T-helper 17 cell (primary cell): Measurements from ENCODE around the gene RPL5. TPM values are rescaled to one million over a fixed set of nuclear protein-coding genes. Genes with fewer than 3 reads are reported as not detected.

Experiments
- ATAC-seq: fragments of 150-1000 bp; cut with Tn5 transposase; 2 replicates; pipeline ENCODE4 v1.10.0; 2021; ENCODE audit warnings: mild to moderate bottlenecking, moderate library complexity
- DNase-seq, 3 donors: peaks; one replicate each; pipeline versions ENCODE4 v3.0.0 to v3.0.0-alpha.2; 2020 to 2021
- H3K9me3 ChIP-seq: one replicate; pipeline ENCODE4 v1.7.0; 2013; ENCODE audit warnings: low read length, mild to moderate bottlenecking; ENCODE audit not compliant: control insufficient read depth, poor library complexity, severe bottlenecking
- H3K27ac Mint-ChIP-seq: one replicate; pipeline ENCODE4 v1.8.0; 2022; ENCODE audit warnings: mild to moderate bottlenecking, moderate library complexity, mixed read lengths
- H3K27me3 Mint-ChIP-seq: one replicate; pipeline ENCODE4 v1.8.0; 2022; ENCODE audit warnings: mixed read lengths
- H3K36me3 Mint-ChIP-seq: one replicate; pipeline ENCODE4 v1.8.0; 2022; ENCODE audit warnings: low read depth, mixed read lengths
- H3K4me1 Mint-ChIP-seq: one replicate; pipeline ENCODE4 v1.8.0; 2022; ENCODE audit warnings: mild to moderate bottlenecking, mixed read lengths
- H3K4me3 Mint-ChIP-seq: one replicate; pipeline ENCODE4 v1.8.0; 2022; ENCODE audit warnings: mild to moderate bottlenecking, moderate library complexity, mixed read lengths
- total RNA-seq, 4 donors: library from RNA in 2 of 4; stranded (reverse) in 2 of 4; gene quantifications; one replicate each; pipeline ENCODE4 v1.2.3 and lab custom pipeline; 2022 to 2026

Gene RPL5
- total RNA-seq, 2 donors from 2014 or later = 1,386 to 1,390 TPM

GRCh38 chr1:92803140-92803887, 28.5 kb upstream of the RPL5 start:
- H3K27ac Mint-ChIP-seq = no peak overlapping the region
- DNase-seq (no peak), ATAC-seq (no peak)
- H3K27me3 Mint-ChIP-seq = no peaks in the 10 kb centered on the region
- peaks cover 4% of the 10 kb centered on the region for H3K4me1 Mint-ChIP-seq
- no peaks in the 10 kb centered on the region for H3K9me3 ChIP-seq
- no peak overlapping the region for H3K4me3 Mint-ChIP-seq
- no peaks in the 10 kb centered on the region for H3K36me3 Mint-ChIP-seq

DNA sequence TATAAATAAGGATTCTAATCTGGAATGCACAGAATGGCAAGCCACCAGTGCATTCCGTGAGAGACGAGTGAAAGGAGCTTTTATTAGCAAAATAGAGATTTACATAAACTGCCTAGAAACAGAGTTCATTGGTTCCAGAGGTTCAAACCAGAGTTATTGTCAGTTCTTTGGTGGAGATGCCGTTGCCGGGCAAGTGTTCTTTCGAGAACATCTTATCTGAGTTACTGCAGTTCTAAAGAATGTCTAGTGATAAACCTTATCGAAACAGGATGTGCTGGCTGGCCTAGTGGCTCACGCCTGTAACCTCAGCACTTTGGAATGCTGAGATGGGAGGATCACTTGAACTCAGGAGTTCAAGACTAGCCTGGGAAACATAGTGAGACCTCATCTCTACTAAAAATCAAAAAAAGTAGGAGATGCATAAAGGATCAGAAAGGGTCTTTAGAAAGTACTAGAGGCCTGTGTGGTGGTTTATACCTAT, 27.1 kb upstream of the RPL5 start:
- no peak overlapping the region for H3K27ac Mint-ChIP-seq
- H3K27me3 Mint-ChIP-seq = no peaks in the 10 kb centered on the region
- ATAC-seq (peak; percentile 79), DNase-seq (no peak)
- H3K9me3 ChIP-seq = no peaks in the 10 kb centered on the region
- H3K36me3 Mint-ChIP-seq = no peaks in the 10 kb centered on the region
- H3K4me3 Mint-ChIP-seq = no peak overlapping the region
- H3K4me1 Mint-ChIP-seq = peaks cover 4% of the 10 kb centered on the region

GRCh38 chr1:92805216-92805615, 26.6 kb upstream of the RPL5 start:
- no peak overlapping the region for H3K27ac Mint-ChIP-seq
- no peak overlapping the region for H3K4me3 Mint-ChIP-seq
- peaks cover 1% of the 10 kb centered on the region for H3K27me3 Mint-ChIP-seq
- peaks cover 4% of the 10 kb centered on the region for H3K4me1 Mint-ChIP-seq
- DNase-seq (no peak), ATAC-seq (no peak)
- no peaks in the 10 kb centered on the region for H3K36me3 Mint-ChIP-seq
- H3K9me3 ChIP-seq = no peaks in the 10 kb centered on the region

- Mint-ChIP-seq H3K27me3 (peaks cover 23% of the 10 kb centered on the region), H3K4me3 (no peak overlapping the region), H3K4me1 (peaks cover 4% of the 10 kb centered on the region), H3K27ac (no peak overlapping the region), H3K36me3 (no peaks in the 10 kb centered on the region)
- ATAC-seq (no peak), DNase-seq (no peak)
- H3K9me3 ChIP-seq = no peaks in the 10 kb centered on the region
These were observed 23.5 kb upstream of the RPL5 start for GRCh38 chr1:92808381-92808780.

DNA sequence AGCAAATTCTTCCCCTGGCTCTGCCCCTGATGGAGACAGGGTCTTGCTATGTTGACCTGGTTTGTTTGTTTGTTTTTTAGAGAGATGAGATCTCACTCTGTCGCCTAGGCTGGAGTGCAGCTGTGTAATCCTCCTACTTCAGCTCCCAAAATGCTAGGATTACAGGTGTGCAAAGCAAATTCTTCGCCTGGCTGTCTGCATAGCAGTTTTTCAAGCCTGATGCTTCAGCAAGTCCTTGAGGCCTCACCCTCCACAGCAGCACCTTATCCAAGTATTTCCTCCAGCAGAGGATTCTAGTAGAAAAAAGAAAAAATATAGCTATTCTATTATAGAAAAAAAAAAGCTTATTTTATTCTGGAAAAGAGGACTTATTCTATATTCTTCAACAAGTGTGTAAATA, 15.1 kb upstream of the RPL5 start:
- ATAC-seq (no peak), DNase-seq (no peak)
- Mint-ChIP-seq H3K27ac (no peak overlapping the region), H3K4me1 (no peaks in the 10 kb centered on the region), H3K36me3 (peaks cover 3% of the 10 kb centered on the region), H3K27me3 (peaks cover 32% of the 10 kb centered on the region), H3K4me3 (no peak overlapping the region)
- no peaks in the 10 kb centered on the region for H3K9me3 ChIP-seq

GRCh38 chr1:92817137-92817697, 14.6 kb upstream of the RPL5 start:
- Mint-ChIP-seq H3K27ac (no peak overlapping the region), H3K4me3 (no peak overlapping the region), H3K27me3 (peaks cover 29% of the 10 kb centered on the region), H3K36me3 (peaks cover 3% of the 10 kb centered on the region), H3K4me1 (no peaks in the 10 kb centered on the region)
- ATAC-seq (no peak), DNase-seq (no peak)
- no peaks in the 10 kb centered on the region for H3K9me3 ChIP-seq

DNA sequence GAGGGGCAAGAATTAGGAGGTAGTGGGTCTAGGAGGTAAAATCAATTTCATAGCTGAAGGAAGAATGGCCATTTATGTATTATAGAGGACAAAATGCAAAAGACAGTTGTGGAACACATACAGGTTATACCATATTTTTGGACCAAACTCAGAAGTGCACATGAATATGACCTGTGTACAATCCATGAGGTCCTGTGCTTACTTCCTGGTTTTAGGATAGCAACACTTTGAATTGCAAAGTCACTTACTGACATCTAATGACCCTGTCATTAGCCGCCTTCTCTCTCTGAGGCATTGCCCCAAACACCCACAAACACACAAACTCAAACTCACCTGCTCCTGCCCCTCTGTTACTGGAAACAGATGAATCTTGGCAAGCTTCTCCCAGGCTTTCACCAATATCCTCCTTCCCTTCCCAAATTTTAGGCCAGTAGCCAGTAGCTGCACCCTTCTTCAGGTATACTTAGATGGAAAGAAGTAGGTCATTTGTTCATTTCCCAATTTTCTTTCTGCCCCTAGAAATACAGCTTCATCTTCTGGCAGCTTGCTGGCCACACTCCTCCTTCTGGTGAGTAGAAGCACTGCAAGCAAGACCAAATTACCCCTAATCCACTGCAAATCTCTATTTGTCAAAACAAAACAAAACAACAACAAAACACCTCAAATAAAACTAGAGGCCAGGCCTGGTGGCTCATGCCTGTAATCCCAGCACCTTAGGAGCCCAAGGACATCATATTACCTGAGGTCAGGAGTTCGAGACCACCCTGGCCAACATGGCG, 13.7 kb upstream of the RPL5 start:
- Mint-ChIP-seq H3K27ac (no peak overlapping the region), H3K36me3 (peaks cover 3% of the 10 kb centered on the region), H3K27me3 (peaks cover 25% of the 10 kb centered on the region), H3K4me3 (no peak overlapping the region), H3K4me1 (no peaks in the 10 kb centered on the region)
- DNase-seq = no peak
- peak; percentile 67 for ATAC-seq
- no peaks in the 10 kb centered on the region for H3K9me3 ChIP-seq

DNA sequence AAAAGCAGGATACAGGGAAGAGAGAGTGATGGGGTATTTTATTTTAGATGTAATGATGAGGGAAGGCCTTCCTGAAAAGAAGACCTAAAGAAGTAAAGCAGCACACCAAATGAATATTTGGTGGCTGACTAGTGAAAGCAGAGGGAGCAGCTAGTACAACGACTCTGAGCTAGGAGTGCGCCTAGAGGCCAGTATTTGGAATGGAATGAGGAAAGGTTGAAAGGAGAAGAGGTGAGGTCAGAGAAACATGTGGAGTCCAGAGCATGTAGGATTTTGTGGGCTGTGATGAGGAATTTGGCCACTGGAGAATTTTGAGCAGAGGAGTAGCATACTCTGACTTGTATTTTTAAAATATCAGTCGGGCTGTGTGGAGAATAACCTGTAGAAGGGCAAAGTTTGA, 11.8 kb upstream of the RPL5 start:
- no peaks in the 10 kb centered on the region for H3K9me3 ChIP-seq
- DNase-seq (no peak), ATAC-seq (no peak)
- H3K36me3 Mint-ChIP-seq = peaks cover 3% of the 10 kb centered on the region
- H3K27me3 Mint-ChIP-seq = peaks cover 17% of the 10 kb centered on the region
- no peak overlapping the region for H3K4me3 Mint-ChIP-seq
- no peaks in the 10 kb centered on the region for H3K4me1 Mint-ChIP-seq
- no peak overlapping the region for H3K27ac Mint-ChIP-seq

DNA sequence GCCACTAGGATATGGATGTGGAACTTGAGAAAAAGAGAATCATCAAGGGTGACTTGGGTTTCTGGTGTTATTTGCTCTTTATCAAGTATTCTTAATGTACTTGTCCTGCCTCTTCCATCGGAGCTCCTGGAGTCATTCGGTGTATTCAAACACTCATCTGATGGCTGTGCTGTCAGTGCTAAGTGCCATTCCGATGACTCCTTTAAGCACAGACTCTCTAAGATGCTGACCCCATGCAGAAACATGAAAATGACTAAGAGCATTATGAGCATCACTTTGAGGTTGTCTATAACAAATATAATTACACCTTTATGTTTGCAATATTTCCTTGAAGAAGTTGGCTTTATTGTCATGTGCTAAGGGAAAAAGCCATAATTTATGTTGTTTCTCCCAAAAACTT, 11.3 kb upstream of the RPL5 start:
- DNase-seq (no peak), ATAC-seq (no peak)
- H3K27me3 Mint-ChIP-seq = peaks cover 17% of the 10 kb centered on the region
- no peak overlapping the region for H3K4me3 Mint-ChIP-seq
- H3K4me1 Mint-ChIP-seq = no peaks in the 10 kb centered on the region
- no peaks in the 10 kb centered on the region for H3K9me3 ChIP-seq
- H3K27ac Mint-ChIP-seq = no peak overlapping the region
- H3K36me3 Mint-ChIP-seq = peaks cover 3% of the 10 kb centered on the region

DNA sequence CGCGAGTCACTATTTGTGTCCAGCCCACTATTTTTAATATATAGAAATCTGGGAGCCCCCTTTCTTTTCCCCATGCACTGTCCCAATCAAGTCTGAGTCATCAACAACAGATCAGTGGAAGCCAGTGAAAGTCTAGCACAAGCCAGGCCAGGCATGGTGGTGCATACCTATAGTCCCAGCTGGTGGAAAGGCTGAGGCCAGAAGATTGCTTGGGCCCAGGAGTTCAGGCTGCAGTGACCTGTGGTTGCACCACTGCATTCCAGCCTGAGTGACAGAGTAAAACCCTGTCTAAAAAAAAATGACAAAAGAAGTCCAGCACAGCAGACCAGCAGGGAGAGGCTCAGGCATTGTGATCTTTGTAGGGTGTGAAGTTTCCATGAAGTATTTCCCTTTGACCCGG, 9.0 kb upstream of the RPL5 start:
- no peak for DNase-seq
- Mint-ChIP-seq H3K27me3 (peaks cover 12% of the 10 kb centered on the region), H3K4me3 (no peak overlapping the region), H3K36me3 (peaks cover 3% of the 10 kb centered on the region), H3K4me1 (no peaks in the 10 kb centered on the region), H3K27ac (no peak overlapping the region)
- no peak for ATAC-seq
- H3K9me3 ChIP-seq = no peaks in the 10 kb centered on the region

- Mint-ChIP-seq H3K4me3 (no peak overlapping the region), H3K27ac (no peak overlapping the region), H3K27me3 (no peaks in the 10 kb centered on the region), H3K4me1 (peaks cover 1% of the 10 kb centered on the region), H3K36me3 (peaks cover under 1% of the 10 kb centered on the region)
- no peaks in the 10 kb centered on the region for H3K9me3 ChIP-seq
- no peak for DNase-seq
- ATAC-seq = no peak
These were observed 5.0 kb upstream of the RPL5 start for GRCh38 chr1:92826792-92827191.

- Mint-ChIP-seq H3K27ac (peak overlapping the region; percentile 100), H3K4me1 (peaks cover 36% of the 10 kb centered on the region), H3K4me3 (peak overlapping the region; percentile 99), H3K36me3 (peaks cover 8% of the 10 kb centered on the region), H3K27me3 (no peaks in the 10 kb centered on the region)
- no peak for ATAC-seq
- DNase-seq = no peak
- H3K9me3 ChIP-seq = no peaks in the 10 kb centered on the region
These were observed 475 bp upstream of the RPL5 start for GRCh38 chr1:92831368-92831761.

- H3K27me3 Mint-ChIP-seq = no peaks in the 10 kb centered on the region
- peaks cover 42% of the 10 kb centered on the region for H3K4me1 Mint-ChIP-seq
- ATAC-seq (no peak), DNase-seq (no peak)
- H3K27ac Mint-ChIP-seq = peak overlapping the region; percentile 100
- H3K4me3 Mint-ChIP-seq = peak overlapping the region; percentile 99
- no peaks in the 10 kb centered on the region for H3K9me3 ChIP-seq
- peaks cover 8% of the 10 kb centered on the region for H3K36me3 Mint-ChIP-seq
These were observed 786 bp downstream of the RPL5 start for GRCh38 chr1:92832537-92833114.
